ENCODE measurements around the gene RIPOR1.
"Not testable (repeated sequence)": the region's sequence is repeated elsewhere in the genome, so short reads cannot be mapped to it uniquely, and the experiment has no call there.

Gene RIPOR1

GRCh38 chr16:67506468-67506867 is 22.2 kb upstream of the RIPOR1 start:
- no peak overlapping the region for H3K4me3 Mint-ChIP-seq
- peaks cover 36% of the 10 kb centered on the region for H3K4me1 Mint-ChIP-seq
- H3K36me3 Mint-ChIP-seq = no peaks in the 10 kb centered on the region
- DNase-seq (ENCODE audit: low spot score in 2 of 2) (no peak), ATAC-seq (no peak)
- no peaks in the 10 kb centered on the region for H3K9me3 Mint-ChIP-seq
- H3K27ac Mint-ChIP-seq = peak overlapping the region; percentile 56

GRCh38 chr16:67509016-67509415 is 19.6 kb upstream of the RIPOR1 start:
- ATAC-seq (no peak), DNase-seq (ENCODE audit: low spot score in 2 of 2) (no peak)
- peaks cover 26% of the 10 kb centered on the region for H3K4me1 Mint-ChIP-seq
- no peaks in the 10 kb centered on the region for H3K36me3 Mint-ChIP-seq
- peak overlapping the region; percentile 10 for H3K27ac Mint-ChIP-seq
- no peaks in the 10 kb centered on the region for H3K9me3 Mint-ChIP-seq
- no peak overlapping the region for H3K4me3 Mint-ChIP-seq

- H3K9me3 Mint-ChIP-seq; ATAC-seq; H3K36me3 Mint-ChIP-seq; H3K27ac Mint-ChIP-seq; DNase-seq (ENCODE audit: low spot score in 2 of 2); H3K4me3 Mint-ChIP-seq: not testable (repeated sequence)
- peaks cover 13% of the 10 kb centered on the region for H3K4me1 Mint-ChIP-seq
Measured at GRCh38 chr16:67513892-67514291, 14.7 kb upstream of the RIPOR1 start.

GRCh38 chr16:67514382-67514828 is 14.2 kb upstream of the RIPOR1 start:
- peak overlapping the region; percentile 68 for H3K27ac Mint-ChIP-seq
- H3K36me3 Mint-ChIP-seq = no peaks in the 10 kb centered on the region
- no peak overlapping the region for H3K4me3 Mint-ChIP-seq

GRCh38 chr16:67516296-67517154 is 12.1 kb upstream of the RIPOR1 start:
- DNase-seq (ENCODE audit: low spot score in 2 of 2) (no peak), ATAC-seq (no peak)
- Mint-ChIP-seq H3K4me1 (peaks cover 32% of the 10 kb centered on the region), H3K4me3 (no peak overlapping the region), H3K27ac (no peak overlapping the region), H3K36me3 (peaks cover 4% of the 10 kb centered on the region), H3K9me3 (no peaks in the 10 kb centered on the region)

More at GRCh38 chr16:67514382-67514828, 14.2 kb upstream of the RIPOR1 start:
- ATAC-seq = peak; percentile 83
- peak; percentile 62 to 84 for DNase-seq (ENCODE audit: low spot score in 2 of 2)
- peaks cover 15% of the 10 kb centered on the region for H3K4me1 Mint-ChIP-seq
- no peaks in the 10 kb centered on the region for H3K9me3 Mint-ChIP-seq

- DNase-seq (ENCODE audit: low spot score in 2 of 2) = no peak
- ATAC-seq = no peak
- Mint-ChIP-seq H3K4me3 (no peak overlapping the region), H3K27ac (no peak overlapping the region), H3K9me3 (no peaks in the 10 kb centered on the region), H3K36me3 (peaks cover 5% of the 10 kb centered on the region), H3K4me1 (peaks cover 34% of the 10 kb centered on the region)
Measured at GRCh38 chr16:67517155-67517445, 11.5 kb upstream of the RIPOR1 start.

DNA sequence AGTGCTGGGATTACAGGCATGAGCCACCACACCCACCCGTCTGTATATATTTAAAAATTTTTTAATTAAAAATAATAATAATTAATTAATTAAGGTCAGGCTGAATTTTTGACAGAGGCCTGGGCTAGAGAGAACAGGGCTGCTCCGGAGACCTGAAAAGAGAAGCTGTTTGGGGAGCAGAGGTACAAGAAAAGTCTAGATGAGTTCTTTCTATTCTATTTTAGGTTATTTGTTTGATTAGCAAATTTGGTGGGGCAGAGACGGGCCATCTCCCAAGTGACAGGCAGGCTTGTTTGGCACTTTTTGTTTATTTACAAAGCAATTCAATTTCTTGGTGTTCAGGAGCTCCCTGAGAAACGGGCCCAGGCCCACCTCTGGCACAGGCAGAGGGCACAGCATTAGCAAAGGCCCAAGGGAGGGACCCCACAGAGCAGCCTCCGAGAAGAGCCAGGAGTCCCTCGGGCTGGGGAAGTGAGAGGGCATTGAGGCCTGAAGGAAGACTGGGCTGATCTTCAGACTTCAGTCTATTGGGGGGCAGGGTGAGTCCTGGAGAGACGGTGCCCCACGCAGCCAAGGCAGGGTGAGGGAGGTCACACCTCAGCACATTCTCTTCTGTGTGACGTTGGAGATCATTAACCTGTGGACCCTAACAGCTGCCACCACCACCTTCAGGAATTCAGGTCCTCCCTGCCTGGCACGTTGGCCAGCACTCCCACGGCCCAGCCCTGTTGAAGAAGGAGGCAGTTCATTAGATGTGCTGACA is 10.8 kb upstream of the RIPOR1 start:
- ATAC-seq = no peak
- Mint-ChIP-seq H3K4me3 (no peak overlapping the region), H3K27ac (no peak overlapping the region), H3K36me3 (peaks cover 5% of the 10 kb centered on the region), H3K4me1 (peaks cover 38% of the 10 kb centered on the region), H3K9me3 (no peaks in the 10 kb centered on the region)
- DNase-seq (ENCODE audit: low spot score in 2 of 2) = no peak

- Mint-ChIP-seq H3K4me1 (peaks cover 39% of the 10 kb centered on the region), H3K4me3 (peak overlapping the region; percentile 20), H3K27ac (no peak overlapping the region), H3K9me3 (no peaks in the 10 kb centered on the region), H3K36me3 (peaks cover 5% of the 10 kb centered on the region)
- ATAC-seq (no peak), DNase-seq (ENCODE audit: low spot score in 2 of 2) (no peak)
Measured at GRCh38 chr16:67518676-67519075, 10.0 kb upstream of the RIPOR1 start.

DNA sequence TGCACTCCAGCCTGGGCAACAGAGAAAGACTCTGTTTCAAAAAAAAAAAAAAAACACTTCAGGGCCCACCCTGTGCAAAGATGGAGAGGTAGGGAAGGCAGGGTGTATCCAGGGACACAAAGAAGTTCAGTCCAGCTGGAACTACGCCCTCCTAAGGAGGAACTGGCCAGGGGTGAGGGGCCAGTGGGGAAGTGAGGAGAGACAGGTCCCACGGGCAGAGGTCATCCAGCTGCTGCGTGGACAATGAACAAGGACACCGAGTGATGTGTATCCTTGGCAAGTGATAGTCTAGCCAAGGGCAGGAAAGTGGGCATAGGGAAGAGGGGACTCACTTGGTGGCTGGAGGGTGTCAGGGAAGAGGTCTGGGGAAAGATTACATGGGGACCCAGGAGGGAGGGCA is 9.4 kb upstream of the RIPOR1 start:
- H3K9me3 Mint-ChIP-seq = no peaks in the 10 kb centered on the region
- DNase-seq (ENCODE audit: low spot score in 2 of 2) = no peak
- no peak overlapping the region for H3K27ac Mint-ChIP-seq
- peaks cover 39% of the 10 kb centered on the region for H3K4me1 Mint-ChIP-seq
- no peak for ATAC-seq
- H3K4me3 Mint-ChIP-seq = peak overlapping the region; percentile 20
- peaks cover 5% of the 10 kb centered on the region for H3K36me3 Mint-ChIP-seq

- peaks cover 35% of the 10 kb centered on the region for H3K4me1 Mint-ChIP-seq
- H3K4me3 Mint-ChIP-seq = peak overlapping the region; percentile 94
- ATAC-seq (peak; percentile 92), DNase-seq (ENCODE audit: low spot score in 2 of 2) (peak; percentile 98 to 99)
- H3K36me3 Mint-ChIP-seq = peaks cover 5% of the 10 kb centered on the region
- peak overlapping the region; percentile 98 for H3K27ac Mint-ChIP-seq
- no peaks in the 10 kb centered on the region for H3K9me3 Mint-ChIP-seq
Measured at GRCh38 chr16:67521095-67521804, 7.4 kb upstream of the RIPOR1 start.

GRCh38 chr16:67525176-67525860 is 3.3 kb upstream of the RIPOR1 start:
- H3K4me1 Mint-ChIP-seq = peaks cover 27% of the 10 kb centered on the region
- H3K36me3 Mint-ChIP-seq = peaks cover 5% of the 10 kb centered on the region
- no peaks in the 10 kb centered on the region for H3K9me3 Mint-ChIP-seq
- peak overlapping the region; percentile 63 for H3K27ac Mint-ChIP-seq
- DNase-seq (ENCODE audit: low spot score in 2 of 2) (no peak), ATAC-seq (no peak)
- H3K4me3 Mint-ChIP-seq = no peak overlapping the region

GRCh38 chr16:67526149-67526791 is 2.4 kb upstream of the RIPOR1 start:
- ATAC-seq (no peak), DNase-seq (ENCODE audit: low spot score in 2 of 2) (no peak)
- H3K27ac Mint-ChIP-seq = no peak overlapping the region
- H3K9me3 Mint-ChIP-seq = no peaks in the 10 kb centered on the region
- H3K4me3 Mint-ChIP-seq = peak overlapping the region; percentile 77
- H3K36me3 Mint-ChIP-seq = peaks cover 4% of the 10 kb centered on the region
- peaks cover 27% of the 10 kb centered on the region for H3K4me1 Mint-ChIP-seq

- H3K27ac Mint-ChIP-seq = peak overlapping the region; percentile 37
- peaks cover 32% of the 10 kb centered on the region for H3K4me1 Mint-ChIP-seq
- H3K36me3 Mint-ChIP-seq = no peaks in the 10 kb centered on the region
- peak overlapping the region; percentile 77 for H3K4me3 Mint-ChIP-seq
- H3K9me3 Mint-ChIP-seq = no peaks in the 10 kb centered on the region
- DNase-seq (ENCODE audit: low spot score in 2 of 2) (no peak), ATAC-seq (peak; percentile 70)
Measured at GRCh38 chr16:67528870-67529581, 397 bp downstream of the RIPOR1 start.

DNA sequence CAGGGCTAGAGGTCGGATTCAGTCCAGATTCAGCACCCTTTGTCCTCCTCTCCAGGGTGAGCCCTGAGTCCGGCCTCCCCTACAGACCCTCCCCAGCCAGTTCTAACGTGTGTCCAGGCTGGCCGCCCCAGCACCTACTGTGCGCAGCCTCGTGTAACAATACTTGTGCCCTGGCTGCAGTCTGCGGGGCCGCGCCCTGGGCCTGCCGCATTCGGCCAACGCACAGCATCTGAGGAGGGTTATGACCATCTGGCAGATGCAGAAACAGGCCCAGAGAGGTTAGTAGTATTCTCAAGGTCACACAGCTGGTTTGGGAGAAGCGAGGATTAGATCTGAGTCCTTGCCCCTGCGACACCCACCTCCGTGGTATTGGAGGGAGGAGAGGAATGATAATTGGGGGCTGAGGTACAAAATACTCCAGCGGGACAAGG is 968 bp downstream of the RIPOR1 start:
- H3K4me1 Mint-ChIP-seq = peaks cover 32% of the 10 kb centered on the region
- ATAC-seq (no peak), DNase-seq (ENCODE audit: low spot score in 2 of 2) (no peak)
- H3K4me3 Mint-ChIP-seq = peak overlapping the region; percentile 77
- no peaks in the 10 kb centered on the region for H3K9me3 Mint-ChIP-seq
- peak overlapping the region; percentile 37 for H3K27ac Mint-ChIP-seq
- no peaks in the 10 kb centered on the region for H3K36me3 Mint-ChIP-seq
